NT2/D1 (cell line): ENCODE measurements around the gene CCDC92.

Experiments
- SUZ12 ChIP-seq: IDR thresholded peaks from 2 replicates; pipeline ENCODE4 v1.6.1; 2011; ENCODE audit not compliant: insufficient read length, insufficient read depth; ENCODE audit errors: extremely low read depth
- YY1 ChIP-seq: IDR thresholded peaks from 2 replicates; pipeline ENCODE4 v1.6.1; 2011; ENCODE audit not compliant: insufficient read length, insufficient read depth

DNA sequence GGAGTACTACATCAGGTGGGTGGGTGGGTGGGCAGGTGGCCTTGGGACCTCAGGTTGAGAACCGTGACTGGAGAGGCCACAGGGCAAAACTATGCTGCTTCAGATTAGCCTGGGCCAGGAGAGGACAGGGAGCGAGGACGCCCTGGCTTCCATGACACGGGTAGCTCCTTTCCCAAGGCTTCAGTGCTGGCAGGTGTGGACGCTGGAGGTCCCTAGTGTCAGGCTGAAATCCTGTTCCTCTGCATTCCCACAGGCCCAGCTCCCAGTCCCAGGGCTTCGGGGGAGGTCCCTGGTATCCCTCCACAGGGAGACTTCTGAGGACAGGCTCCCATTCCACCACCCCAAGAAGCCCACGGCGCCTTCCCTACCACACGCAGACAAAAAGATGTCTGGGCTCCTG lies 31.6 kb downstream of the CCDC92 start:
- TF ChIP-seq YY1 (no peak), SUZ12 (no peak)
